HG03520 (cell line): ENCODE data around the gene KLK14.

ENCODE experiments used
- ATAC-seq: cut with Tn5 transposase; IDR thresholded peaks from one replicate; pipeline ENCODE4 v1.9.1; 2021; ENCODE audit warnings: mild to moderate bottlenecking, moderate library complexity; ENCODE audit not compliant: unreplicated experiment

KLK14 gene, protein sequence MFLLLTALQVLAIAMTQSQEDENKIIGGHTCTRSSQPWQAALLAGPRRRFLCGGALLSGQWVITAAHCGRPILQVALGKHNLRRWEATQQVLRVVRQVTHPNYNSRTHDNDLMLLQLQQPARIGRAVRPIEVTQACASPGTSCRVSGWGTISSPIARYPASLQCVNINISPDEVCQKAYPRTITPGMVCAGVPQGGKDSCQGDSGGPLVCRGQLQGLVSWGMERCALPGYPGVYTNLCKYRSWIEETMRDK

DNA sequence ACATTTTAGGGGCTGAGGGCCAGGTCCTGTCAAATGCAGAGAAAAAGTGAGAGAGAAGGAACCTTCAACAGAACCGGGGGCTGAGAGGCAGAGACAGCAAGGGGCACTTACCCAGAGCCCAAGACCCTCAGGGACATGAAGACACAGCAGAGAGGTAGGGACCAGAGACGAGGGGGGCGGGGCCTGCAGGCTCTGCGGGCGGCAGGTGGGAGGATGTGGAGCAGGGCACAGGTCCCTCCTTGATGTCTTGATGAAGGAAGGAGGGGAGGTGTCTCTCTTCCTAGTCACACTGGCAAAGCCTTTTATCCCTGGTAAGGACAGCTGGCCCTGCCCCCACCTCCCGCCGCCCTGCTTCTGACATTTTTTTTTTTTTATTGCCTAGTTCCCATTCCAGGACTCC, at the start of gene KLK14:
Gene KLK14 (minus strand): TSS at position 277 of the 400 bp plus-strand sequence. CDS start 273 bp downstream, at position 4.
- no peak for ATAC-seq

DNA sequence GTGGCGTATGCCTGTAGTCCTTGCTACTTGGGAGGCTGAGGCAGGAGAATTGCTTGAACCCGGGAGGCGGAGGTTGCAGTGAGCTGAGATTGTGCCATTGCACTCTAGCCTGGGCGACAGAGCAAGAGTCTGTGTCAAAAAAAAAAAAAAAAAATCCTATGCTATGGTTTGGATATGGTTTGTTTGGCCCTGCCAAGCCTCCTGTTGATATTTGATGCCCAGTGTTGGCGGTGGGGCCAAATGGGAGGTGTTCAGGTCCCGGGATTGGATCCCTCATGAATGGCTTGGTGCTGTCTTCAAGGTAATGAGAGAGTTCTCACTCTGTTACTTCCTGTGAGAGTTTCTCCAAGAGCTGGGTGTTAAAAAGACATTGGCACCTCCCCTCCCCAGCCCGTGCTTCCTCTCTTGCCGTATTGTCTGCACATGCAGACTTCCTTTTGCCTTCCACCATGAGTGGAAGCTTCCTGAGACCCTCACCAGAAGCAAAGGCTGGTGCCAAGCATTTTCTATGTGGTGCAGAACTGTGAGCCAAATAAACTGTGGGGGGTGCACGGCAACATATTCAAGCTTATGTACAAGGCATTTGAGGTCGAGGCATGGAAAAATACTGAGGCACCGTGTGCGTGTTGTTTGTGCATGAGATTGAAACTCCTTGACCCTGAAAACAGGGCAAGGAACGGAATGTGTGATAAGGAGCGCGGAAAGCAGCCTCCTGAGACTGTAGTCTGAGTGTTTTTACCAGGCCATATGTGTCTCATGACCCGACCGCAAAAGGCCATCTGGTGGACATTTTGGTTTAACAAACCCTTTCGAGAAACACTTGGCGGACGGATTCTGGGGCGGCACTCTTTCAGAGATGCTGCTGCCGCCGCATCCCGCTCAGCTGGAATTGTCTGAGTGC, 49.3 kb upstream of the KLK14 start:
- no peak for ATAC-seq

DNA sequence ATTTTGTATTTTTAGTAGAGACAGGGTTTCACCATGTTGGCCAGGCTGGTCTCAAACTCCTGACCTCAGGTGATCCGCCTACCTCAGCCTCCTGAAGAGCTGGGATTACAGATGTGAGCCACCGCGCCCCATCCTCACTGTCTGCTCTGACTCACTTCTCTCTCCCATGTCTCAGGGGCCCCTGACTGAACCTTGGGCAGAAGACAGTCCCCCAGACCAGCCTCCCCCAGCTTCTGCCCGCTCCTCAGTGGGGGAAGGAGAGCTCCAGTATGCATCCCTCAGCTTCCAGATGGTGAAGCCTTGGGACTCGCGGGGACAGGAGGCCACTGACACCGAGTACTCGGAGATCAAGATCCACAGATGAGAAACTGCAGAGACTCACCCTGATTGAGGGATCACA, 47.0 kb upstream of the KLK14 start:
- no peak for ATAC-seq

- no peak for ATAC-seq
These were observed 45.5 kb upstream of the KLK14 start for GRCh38 chr19:51128227-51128626.

DNA sequence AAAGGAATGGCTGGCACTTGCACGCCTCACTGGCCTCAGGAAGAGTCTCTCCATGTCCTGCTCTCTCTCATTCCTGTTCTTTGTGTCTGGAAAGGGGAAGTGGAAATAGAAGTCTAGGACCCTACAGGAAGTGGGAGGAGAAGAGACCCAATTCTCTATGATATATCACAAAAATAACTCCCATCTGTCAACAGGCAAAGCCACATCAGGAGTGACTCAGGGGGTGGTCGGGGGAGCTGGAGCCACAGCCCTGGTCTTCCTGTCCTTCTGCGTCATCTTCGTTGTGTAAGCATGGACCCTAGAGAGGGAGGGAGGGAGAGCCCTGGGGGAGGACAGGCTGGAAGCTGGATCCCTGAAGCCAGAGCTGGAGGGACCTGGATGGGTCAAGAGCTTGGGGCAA, 45.1 kb upstream of the KLK14 start:
- no peak for ATAC-seq

DNA sequence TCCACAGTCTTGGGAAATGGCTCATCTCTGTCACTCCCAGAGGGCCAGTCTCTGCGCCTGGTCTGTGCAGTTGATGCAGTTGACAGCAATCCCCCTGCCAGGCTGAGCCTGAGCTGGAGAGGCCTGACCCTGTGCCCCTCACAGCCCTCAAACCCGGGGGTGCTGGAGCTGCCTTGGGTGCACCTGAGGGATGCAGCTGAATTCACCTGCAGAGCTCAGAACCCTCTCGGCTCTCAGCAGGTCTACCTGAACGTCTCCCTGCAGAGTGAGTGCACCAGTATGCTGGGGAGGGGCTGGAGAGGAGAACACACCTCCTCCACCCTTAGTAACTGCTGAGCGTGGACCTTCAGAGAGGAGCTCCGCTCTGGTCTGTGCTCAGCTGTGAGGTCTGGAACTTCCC, 44.3 kb upstream of the KLK14 start:
- no peak for ATAC-seq

- no peak for ATAC-seq
These were observed 42.9 kb upstream of the KLK14 start for GRCh38 chr19:51125421-51126075.

DNA sequence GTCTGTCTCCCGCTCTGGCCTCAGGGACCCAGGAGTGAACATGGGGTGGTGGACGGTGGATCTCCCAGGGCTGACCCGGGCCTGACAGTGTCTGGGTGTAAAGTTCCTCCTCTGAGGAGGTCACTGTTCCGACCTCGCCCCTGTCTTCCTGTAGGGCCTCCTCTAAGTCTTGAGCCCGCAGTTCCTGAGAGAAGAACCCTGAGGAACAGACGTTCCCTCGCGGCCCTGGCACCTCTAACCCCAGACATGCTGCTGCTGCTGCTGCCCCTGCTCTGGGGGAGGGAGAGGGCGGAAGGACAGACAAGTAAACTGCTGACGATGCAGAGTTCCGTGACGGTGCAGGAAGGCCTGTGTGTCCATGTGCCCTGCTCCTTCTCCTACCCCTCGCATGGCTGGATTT, 42.0 kb upstream of the KLK14 start, which contains the start of gene SIGLEC9:
Gene SIGLEC9 (plus strand): TSS at position 178 of the 400 bp plus-strand sequence. CDS start 69 bp downstream, at position 247.
- ATAC-seq, result no peak

- ATAC-seq, result no peak
These were observed 41.5 kb upstream of the KLK14 start for GRCh38 chr19:51124216-51124615.

- ATAC-seq, result no peak
These were observed 41.1 kb upstream of the KLK14 start for GRCh38 chr19:51123802-51124201.

GRCh38 chr19:51123381-51123800, 40.7 kb upstream of the KLK14 start:
- ATAC-seq, result no peak

DNA sequence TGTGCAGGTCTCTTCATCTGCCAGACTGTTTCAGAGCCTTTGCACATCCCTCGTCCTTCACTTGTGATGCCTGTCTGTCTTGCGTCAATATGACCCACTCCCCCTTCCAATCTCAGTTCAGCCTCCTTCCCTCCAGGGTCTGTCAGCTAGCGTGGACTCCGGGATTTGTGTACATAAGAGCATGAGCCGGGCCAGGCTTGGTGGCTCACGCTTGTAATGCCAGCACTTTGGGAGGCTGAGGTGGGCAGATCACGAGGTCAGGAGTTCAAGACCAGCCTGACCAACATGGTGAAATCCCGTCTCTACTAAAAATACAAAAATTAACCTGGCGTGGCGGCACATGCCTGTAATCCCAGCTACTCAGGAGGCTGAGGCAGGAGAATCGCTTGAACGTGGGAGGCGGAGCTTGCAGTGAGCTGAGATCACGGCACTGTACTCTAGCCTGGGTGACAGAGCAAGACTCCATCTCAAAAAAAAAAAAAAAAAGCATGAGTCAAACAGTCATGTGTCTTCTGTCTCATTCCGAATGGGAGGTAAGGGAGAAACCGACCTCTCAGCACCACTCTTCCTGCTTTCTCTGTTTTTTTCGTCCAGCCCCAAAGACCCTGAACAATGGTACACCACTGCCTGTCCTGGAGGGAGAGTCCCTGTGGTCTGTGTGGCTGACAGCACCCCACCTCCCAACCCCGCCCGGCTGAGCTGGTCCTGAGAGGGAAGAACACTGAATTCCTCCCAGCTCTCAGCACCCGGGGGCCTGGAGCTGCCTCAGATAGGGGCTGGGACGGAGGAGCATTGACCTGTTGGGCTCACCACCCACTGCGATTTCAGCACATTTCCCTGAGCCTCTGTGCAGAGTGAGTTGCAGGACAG, 39.7 kb upstream of the KLK14 start:
- ATAC-seq, result no peak

- no peak for ATAC-seq
These were observed 38.6 kb upstream of the KLK14 start for GRCh38 chr19:51121257-51121656.

DNA sequence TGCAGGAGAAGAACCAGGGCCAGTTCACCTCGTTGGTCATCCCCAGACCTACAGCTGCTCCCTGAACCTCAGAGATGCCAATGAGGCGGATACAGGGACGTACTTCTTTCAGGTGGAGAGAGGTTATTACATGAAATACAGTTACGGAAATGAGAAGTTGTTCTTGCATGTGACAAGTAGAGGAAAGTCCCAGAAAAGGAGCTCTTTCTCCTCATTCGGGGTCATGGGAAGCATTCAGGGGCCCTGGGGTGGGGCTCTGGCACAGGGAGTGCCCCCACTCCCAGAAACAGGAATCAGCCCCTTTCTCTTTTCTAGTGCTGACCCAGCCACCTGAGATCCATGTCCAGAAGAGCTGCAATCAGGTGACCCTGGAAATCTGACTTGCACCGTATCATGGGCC, 37.5 kb upstream of the KLK14 start:
- no peak for ATAC-seq

GRCh38 chr19:51119611-51120010, 36.9 kb upstream of the KLK14 start:
- ATAC-seq, result no peak

- ATAC-seq, result no peak
These were observed 36.4 kb upstream of the KLK14 start for GRCh38 chr19:51119101-51119500.

- ATAC-seq, result no peak
These were observed 34.1 kb upstream of the KLK14 start for GRCh38 chr19:51116736-51117286.

DNA sequence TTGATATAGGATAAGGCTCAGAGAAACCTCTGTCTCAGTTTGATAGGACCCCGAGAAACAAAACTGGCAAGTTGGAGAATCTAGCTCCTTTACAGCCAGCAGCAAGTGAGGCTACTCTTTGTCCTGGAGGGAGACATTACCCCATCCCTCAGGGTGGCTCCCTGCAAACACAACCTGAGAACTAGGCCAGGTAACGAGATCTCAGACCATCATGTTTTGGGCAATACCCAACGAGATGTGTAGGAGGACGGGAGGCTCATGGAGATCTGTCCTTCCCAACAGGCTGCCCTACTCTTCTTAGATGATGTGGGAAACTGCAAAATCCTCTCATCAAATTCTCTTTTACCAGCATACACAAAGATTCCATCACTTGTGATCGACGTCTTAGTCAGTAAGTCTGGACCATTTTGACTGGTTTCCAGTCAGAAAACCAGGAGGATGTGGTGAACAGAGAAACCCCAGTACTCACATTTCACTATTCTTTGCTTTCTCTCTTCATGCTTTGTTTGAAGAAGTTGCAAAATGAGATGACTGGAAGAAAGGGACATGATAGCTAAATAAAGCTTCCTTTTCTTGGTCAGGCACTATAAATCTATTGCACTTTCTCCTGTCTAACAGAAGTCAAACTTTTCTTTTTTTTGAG, 31.5 kb upstream of the KLK14 start:
- ATAC-seq, result no peak

GRCh38 chr19:51111606-51112005, 28.9 kb upstream of the KLK14 start:
- ATAC-seq, result no peak

DNA sequence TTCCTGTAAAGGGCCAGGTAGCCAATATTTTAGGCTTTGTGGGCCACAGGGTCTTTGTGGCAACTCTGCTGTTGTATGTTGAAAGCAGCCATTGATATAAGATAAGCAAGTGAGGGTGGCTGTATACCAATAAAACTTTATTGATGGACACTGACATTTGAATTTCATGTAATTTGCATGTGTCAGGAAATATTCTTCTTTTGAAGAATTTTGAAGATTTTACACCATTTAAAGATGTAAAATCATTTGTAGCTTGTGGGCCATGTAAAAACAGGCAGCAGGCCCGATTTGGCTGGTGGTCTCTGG, 27.9 kb upstream of the KLK14 start:
- ATAC-seq, result no peak
